UCSD-AML1 (cell line): ENCODE measurements around the gene ATOH7.
"Not testable (repeated sequence)": the region's sequence is repeated elsewhere in the genome, so short reads cannot be mapped to it uniquely, and the experiment has no call there.

ENCODE experiments used
- DNase-seq: peaks from one replicate; lab custom pipeline; 2025; ENCODE audit not compliant: unreplicated experiment; lab: John Stamatoyannopoulos, UW

The ATOH7 gene

DNA sequence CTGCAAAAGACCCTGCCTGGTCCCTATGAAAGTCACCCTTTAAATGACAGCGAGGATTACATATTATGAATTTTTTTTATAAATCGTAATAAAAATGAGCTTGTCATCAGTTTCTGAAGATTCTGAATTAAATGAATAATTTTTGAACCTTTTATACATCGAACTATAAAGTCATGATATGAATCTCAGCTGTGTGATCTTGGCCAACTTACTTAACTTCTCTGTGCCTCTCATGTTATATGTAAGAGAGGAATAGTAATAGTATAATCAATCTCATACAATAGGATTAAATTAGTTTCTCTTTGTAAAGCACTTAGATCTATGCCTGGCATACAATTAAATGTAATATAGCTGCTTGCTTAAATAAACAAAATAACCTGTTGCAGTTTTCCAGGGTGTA is 5.3 kb upstream of the ATOH7 start:
- no peak for DNase-seq

DNA sequence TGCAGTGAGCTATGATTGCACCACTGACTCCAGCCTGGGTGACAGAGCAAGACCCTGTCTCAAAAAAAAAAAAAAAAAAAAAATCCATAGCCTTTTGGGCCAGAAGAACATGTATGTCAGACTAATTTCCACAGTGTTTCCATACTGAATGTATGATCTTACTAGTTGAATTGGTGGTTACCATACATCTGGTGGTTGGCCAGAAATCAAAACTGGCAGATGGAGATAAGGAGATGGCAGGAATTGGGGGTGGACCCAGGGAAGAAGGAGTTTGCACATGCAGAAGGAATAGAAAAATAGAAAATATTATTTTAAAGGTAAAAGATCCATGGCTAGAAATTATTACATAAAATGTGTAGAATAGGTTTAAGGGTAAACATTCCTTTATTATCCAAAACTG is 3.7 kb upstream of the ATOH7 start:
- DNase-seq, result no peak

DNA sequence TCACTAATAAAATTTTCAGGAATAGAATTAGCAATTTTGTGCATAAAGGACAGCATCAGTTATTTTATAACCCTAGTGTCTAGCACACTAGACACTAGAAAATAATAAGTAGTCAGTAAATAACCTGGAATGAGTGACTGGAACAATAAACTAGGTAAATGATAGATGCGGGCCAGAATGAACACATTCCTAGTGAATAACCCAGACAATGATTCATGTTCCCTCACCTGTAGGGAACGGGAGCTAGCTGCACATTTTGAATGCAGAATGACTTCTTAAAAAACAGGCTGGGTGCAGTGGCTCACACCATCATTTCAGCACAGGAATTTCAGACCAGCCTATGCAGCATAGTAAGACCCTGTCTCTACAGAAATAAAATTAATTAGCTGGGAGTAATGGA is 3.2 kb upstream of the ATOH7 start:
- no peak for DNase-seq

DNA sequence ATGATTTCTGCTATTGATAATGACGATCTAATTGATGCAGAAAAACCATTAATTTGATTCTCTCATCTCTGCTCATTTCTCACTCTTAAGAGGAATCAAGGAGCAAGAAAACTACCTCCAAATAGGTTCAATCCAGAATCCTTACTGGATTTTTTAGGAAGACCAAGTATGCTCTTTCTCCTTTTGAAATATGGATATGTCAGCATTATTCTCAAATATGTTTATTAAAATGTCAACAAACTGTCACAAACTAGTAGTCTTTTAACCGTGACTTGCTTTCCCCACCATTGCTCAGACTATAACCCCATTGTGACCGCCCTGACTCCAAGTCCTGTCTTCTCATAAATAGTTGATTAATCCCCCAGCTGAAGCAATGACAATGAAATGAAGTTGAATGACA is 1.1 kb upstream of the ATOH7 start:
- DNase-seq, result no peak

DNA sequence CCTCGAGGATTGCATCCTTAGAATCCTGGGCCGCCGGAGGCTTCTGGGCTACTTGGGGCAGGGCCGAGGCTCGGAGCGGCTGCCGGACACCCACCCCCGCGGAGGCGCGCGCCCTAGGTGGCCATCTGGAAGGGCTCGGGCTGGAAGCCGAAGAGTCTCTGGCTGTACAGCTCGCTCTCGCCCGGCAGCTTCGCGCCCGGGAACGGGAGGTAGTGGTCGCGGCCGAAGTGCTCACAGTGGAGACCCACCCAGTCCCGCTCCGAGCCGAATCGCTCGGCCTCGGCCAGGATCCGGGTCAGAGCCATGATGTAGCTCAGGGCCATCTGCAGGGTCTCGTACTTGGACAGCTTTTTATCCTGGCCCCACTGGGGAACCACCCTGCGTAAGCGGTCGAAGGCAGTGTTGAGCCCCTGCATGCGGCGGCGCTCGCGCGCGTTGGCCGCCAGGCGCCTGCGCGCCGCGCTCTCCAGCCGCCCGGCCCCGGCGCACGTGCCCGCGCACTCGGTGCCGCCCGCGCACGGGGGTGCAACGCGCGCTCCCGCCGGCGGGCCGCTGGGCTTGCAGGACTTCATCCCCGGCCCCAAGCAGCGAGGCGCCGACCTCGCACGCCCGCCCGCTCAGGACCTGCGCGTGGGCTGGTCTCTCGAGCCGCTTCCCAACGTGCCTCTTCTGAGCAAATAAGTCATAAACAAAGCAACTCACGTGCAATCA is 652 bp downstream of the ATOH7 start:
- DNase-seq, result peak; percentile 54

DNA sequence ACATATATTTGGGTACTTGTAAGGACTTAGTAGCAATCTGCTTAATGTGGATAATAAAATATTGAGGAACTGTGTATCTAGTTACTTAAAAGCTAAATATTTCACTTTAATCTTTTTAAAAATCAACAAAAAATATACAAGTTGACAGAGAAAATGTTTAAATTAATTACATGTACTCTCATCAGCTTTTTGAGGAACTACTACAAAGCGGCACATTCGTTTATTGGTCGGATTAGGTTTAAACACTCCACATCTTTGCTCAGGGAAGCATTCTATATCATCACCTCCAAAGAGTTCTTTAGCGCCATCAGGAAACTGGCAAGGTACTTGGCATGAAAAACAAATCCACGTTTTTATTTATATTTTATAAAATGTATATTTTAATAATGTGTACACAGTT is 1.6 kb downstream of the ATOH7 start:
- no peak for DNase-seq

DNA sequence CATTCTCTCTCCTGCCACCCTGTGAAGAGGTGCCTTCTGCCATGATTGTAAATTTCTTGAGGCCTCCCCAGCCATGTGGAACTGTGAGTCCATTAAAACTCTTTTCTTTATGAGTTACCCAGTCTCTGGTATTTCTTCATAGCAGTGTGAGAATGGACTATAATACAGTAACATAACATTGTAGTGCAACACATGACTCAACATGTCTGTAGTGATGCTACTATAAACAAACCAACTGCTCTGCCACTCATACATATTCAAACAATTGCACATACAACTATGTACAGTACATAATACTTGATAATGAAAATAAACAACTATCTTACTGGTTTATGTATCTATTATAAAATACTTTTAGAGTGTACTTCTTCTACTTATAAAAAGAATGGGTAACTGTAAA is 7.1 kb downstream of the ATOH7 start:
- DNase-seq, result no peak

DNA sequence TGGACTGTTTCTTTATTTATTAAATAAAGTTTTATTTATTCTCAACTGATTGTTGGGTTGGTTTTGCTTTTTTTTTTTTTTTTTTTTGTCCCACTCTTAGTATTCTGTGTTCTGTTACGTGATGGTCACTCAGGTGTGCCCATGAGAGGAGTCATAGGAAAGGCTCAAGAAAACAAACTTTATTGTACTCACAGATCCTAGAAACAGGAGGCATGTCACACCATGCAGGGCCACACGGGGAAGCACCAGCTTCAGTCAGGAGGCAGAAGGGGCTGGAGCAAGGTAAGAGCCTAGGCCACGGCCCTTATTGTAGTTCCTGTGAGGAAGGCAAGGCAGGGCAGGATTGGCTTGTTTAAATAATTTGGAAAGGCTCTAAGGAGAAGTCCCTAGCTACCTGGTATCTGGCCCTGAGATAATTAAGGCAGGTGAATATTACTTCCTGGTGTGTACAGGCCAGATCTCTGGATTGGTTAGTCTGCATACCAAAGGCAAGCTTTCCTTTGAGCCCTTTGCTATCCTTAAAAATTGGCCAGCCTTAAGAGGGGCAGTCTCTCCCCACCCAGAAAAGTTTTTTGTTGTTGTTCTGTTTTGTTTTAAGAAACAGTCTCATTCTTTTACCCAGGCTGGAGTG is 8.3 kb downstream of the ATOH7 start:
- no peak for DNase-seq

DNA sequence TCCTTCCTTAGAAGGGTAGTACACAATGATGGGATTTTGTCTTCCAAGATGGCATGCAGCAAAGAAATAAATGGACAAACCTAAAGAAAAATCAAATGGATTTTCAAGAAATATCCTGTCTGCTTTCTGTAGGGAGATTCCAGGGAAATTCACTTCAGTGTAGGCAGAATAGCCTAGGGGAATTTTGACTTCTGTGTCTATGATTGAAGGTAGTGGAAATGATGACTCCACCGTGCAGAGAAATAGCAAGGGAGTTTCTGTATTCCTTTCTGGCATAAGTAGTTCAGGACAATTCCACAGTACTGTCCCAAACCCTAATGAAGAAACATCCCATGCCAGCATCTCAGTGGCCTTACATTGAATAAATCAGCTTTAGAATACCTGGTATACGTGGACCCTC is 9.5 kb downstream of the ATOH7 start:
- DNase-seq, result no peak

DNA sequence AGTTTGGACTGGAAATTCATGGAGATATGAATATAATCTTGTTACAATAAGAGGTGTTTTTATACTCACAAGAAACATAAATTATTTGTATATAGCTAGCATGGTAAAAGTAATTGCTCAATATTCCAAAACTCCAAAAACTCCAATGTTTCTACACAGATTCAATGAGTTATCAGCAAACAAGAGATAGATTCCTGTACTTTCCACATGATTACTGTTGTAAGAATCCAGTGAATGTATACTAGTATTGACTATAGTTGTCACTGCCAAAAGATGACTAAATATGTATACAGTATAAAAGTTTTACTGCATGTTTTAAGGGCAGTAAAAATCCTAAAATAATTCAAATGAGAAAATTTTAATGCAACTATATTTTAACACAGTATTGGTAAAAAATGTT is 10.7 kb downstream of the ATOH7 start:
- no peak for DNase-seq

DNA sequence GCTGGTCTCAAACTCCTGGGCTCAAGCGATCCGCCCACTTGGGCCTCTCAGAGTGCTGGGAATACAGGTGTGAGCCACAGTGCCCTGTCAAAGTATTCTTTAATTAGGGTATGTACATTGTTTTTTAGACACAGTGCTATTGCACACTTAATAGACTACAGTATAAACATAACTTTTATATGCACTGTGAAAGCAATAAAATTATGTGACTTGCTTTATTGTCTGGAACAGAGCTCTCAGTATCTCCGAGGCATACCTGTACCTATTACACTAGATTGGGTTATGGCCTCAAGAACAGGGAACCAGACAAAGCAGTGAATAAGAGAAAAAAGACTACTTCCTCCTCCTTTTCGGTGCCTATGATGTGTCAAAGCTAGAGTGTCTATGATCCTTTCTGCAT is 13.1 kb downstream of the ATOH7 start:
- DNase-seq, result no peak

DNA sequence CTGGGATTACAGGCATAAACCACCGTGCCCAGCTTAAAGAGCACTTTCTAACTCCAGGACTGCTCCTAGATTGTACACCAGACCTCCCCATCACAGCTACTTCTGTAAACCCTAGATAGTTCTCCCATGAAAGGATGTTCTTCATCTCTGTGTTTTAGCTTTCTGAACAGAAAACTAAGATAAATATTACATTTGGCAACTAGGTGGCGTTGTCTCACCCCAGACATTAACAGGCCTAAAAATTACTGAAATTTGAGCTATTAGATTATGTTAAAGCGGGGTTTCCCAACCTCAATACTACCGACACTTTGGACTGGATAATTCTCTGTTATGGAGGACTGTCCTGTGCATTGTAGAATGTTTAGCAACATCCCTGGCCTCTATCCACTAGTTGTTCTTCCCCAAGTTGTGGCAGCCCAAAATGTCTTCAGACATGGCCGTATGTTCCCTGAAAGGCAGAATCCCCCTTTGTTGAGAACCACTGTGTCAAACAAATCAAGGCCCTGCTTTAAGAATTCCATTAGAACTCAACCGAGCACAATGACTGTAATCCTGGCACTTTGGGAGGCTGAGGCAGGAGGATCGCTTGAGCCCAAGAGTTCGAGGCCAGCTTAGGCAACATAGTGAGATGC is 19.1 kb downstream of the ATOH7 start:
- DNase-seq, result no peak

DNA sequence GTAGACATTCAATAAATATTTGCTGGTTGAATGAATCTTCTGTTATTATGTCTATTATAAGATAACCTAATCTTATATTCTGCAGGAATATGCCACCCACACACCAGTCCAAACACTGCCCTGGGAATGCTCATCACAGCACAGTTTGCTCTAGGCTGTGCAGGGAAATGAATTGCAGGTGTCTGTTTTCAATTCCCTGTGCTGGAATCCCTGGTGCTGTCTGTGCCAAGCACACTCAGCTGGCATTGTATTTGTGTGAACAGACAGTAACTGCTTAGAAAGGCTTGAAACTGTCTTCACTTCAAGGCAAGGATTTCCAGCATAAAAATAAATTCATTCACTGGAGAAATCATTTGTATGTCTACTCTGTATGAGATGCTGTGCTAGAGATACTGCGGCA is 20.2 kb downstream of the ATOH7 start:
- no peak for DNase-seq

DNA sequence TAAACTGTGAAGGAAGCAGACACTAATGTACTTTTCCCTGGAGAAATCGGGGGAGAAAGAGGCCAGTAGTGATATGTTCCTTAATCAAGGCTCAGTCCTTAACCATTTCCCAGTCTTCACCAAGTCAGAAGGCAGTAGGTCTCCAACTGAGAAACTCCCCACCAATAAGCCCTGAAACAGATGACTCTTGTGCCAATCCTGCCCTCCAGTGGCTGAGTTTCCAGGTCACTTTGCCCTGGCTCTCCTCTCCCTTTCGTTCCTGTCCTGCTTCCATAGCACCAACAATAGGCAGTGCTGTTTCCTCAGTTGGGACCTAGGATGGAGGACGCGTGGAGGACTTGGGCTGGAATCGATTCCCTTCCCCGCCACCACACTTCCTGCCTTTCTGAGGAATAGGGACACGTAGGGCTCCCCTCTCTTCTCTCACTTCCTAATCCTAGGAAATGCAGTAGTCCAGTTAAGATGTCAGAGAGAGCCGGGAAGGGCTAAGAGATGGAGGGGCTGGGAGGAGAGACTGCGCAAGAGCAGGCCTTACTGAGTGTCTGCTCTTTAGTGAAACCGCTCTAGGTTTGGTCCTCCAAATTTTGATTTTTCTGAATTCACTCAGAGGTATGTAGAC is 23.4 kb downstream of the ATOH7 start:
- DNase-seq, result peak; percentile 53

DNA sequence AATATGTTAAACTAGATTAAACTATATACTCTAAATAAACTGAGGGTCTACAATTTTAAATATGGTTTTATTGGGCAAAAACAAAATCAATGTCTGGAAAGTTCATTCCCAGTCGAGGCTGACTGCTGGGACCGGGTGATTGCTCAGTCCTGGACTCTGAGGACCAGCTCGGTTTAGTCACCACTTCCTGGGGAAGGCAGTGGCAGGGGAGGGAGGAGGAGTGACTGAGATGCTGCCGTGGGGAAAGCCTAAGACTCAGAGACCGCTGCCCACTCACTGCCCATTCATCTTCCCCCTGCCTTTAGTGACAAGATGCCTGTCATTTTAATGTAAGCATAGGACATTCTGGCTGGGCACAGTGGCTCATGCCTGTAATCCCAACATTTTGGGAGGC is 29.0 kb downstream of the ATOH7 start:
- DNase-seq, result peak; percentile 33

DNA sequence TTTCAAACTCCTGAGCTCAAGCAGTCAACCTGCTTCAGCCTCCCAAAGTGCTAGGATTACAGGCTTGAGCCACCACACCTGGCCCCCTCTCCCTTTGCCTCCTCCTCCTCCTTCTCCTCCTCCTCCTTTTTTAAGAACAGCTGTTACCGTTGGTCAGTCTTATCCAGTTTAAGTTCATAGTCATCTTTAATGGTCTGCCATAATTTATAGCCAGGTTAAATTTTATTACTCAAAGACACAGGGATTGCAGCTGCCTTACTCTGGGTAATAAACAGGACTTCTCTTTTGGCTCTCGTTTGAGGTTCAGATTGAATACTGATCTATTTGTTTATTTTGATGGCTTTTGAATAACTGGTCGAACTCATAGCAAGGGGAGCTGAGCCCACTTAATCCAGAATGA is 35.2 kb downstream of the ATOH7 start:
- no peak for DNase-seq

DNA sequence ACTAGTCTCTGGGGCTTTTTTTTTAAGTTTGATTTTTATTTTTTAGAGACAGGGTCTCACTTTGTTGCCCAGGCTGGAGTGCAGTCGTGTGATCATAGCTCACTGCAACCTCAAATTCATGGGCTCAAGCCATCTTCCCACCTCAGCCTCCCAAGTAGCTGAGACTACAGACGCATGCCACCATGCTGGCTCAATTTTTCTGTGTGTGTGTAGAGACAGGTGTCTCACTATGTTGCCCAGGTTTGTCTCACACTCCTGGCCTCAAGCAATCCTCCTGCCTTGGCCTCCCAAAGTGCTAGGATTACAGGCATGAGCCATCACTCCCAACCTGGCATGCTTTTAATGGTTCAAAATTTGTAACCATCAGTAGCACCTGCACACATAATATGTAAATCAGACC is 36.1 kb downstream of the ATOH7 start:
- DNase-seq, result not testable (repeated sequence)

DNA sequence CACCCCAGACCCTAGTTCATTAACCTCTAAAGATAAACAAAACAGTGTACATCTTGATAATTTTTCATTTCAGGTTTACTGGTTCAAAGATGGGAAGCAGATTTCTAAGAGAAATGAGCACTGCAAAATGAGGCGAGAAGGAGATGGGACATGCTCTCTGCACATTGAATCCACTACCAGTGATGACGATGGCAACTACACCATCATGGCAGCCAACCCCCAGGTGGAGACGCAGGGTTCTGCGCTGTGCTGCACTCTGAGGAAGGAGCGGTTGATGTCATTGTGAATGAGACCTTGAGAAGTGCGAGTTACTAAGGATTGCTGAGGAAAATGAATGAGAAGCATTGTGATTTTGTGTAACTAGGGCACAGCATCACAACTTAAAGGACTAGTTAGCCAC is 37.6 kb downstream of the ATOH7 start:
- no peak for DNase-seq

DNA sequence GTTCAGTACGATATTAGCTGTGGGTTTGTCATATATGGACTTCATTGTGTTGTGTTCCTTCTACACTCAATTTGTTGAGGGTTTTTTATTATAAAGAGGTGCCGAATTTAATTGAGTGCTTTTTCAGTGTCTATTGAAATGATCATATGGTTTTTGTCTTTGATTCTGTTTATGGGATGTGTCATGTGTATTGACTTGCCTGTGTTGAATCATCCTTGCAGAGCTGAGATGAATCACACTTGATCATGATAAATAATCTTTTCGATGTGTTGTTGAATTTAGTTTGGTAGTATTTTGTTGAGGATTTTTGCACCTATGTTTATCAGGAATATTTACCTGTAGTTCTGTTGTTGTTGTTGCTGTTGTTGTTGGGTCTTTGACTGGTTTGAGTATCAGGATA is 39.8 kb downstream of the ATOH7 start:
- no peak for DNase-seq

DNA sequence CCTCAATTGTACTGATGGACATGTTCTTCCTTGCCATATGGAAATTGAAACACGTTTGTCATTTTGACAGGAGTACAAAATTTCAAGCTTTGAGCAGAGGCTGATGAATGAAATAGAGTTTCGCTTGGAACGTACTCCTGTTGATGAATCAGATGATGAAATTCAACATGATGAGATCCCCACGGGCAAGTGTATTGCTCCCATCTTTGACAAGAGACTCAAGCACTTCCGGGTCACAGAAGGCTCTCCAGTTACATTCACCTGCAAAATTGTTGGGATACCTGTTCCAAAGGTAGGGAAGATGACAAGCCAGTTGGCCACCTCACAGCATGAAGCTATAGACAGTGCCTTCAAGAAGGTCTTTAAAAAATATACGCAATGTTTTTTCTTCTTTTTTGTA is 43.1 kb downstream of the ATOH7 start:
- no peak for DNase-seq

DNA sequence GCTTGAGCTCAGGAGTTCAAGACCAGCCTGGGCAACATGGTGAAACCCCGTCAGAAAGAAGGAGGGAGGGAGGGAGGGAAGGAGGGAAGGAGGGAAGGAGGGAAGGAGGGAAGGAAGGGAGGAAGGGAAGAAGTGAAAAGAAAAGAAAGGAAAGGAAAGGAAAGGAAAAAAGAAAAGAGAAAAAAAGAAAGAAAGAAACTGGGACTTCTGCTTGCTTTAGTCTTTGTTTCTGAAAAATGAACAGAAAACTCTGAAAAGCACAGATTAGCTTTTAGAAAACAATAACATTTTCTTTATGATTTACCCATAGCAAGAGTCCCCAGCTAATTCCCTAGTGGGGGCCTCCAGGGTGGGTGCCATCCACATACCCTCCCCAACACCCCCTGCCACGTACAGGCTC is 46.8 kb downstream of the ATOH7 start:
- DNase-seq, result no peak

DNA sequence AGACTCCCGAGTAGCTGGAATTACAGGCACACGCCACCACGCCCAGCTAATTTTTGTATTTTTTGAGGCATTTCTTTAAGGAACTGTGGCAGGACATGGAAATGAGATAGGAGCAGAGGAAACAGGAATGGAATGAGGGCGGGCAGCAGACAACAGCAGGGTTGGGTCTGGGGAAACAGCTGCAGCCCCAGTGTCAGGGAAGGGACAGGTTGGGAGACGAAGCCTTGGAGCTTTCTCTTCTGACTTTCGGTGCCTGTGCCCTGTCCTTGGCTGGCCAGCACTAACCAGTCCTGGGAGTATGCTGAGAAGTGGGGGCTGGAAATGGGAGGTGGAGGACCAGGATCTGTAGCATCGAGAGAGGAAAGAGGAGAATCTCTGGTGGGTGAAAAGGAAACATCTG is 47.4 kb downstream of the ATOH7 start:
- DNase-seq, result no peak
